OCI-LY1 (cell line): ENCODE data around the gene SPACA7.

Experiments
- H2AFZ ChIP-seq: fragments of 200-600 bp; sonication (generic), shearing (Covaris generic); 2 replicates; pipeline ENCODE4 v1.6.0; 2014; ENCODE audit warnings: antibody characterized with exemption, mild to moderate bottlenecking, low read length
- H3F3A ChIP-seq: fragments of 200-600 bp; sonication (generic), shearing (Covaris generic); 2 replicates; pipeline ENCODE4 v1.6.0; 2014; ENCODE audit warnings: mild to moderate bottlenecking, antibody characterized with exemption, low read length, moderate library complexity; ENCODE audit not compliant: insufficient read depth
- H3K27ac ChIP-seq: fragments of 200-600 bp; sonication (generic); 2 replicates; pipeline ENCODE4 v1.5.1; 2014; ENCODE audit warnings: low read length, mixed run types, mild to moderate bottlenecking, low read depth; ENCODE audit not compliant: poor library complexity, severe bottlenecking
- H3K27me3 ChIP-seq: fragments of 200-600 bp; sonication (generic); 2 replicates; pipeline ENCODE4 v1.6.0; 2014; ENCODE audit warnings: antibody characterized with exemption, mild to moderate bottlenecking, low read length, moderate library complexity; ENCODE audit not compliant: insufficient read depth
- H3K36me3 ChIP-seq: fragments of 200-600 bp; sonication (generic); 2 replicates; pipeline ENCODE4 v1.6.1; 2014; ENCODE audit warnings: mild to moderate bottlenecking, antibody characterized with exemption, low read length, moderate library complexity, mixed read lengths; ENCODE audit not compliant: insufficient read depth
- H3K4me1 ChIP-seq: fragments of 200-600 bp; sonication (generic); 2 replicates; pipeline ENCODE4 v1.5.1; 2014; ENCODE audit warnings: mild to moderate bottlenecking, low read length, moderate library complexity; ENCODE audit not compliant: insufficient read depth, severe bottlenecking
- H3K4me2 ChIP-seq: fragments of 200-600 bp; sonication (generic), shearing (Covaris generic); 2 replicates; pipeline ENCODE4 v1.6.1; 2014; ENCODE audit warnings: low read length
- H3K4me3 ChIP-seq: fragments of 200-600 bp; sonication (generic); 2 replicates; pipeline ENCODE4 v1.5.1; 2014; ENCODE audit warnings: low read length, low read depth, mild to moderate bottlenecking, mixed read lengths; ENCODE audit not compliant: poor library complexity, severe bottlenecking
- H3K79me2 ChIP-seq: fragments of 200-600 bp; shearing (Covaris generic); 2 replicates; pipeline ENCODE4 v1.6.1; 2016; ENCODE audit warnings: mixed run types, low read length, mixed read lengths; ENCODE audit not compliant: insufficient read depth
- H3K9ac ChIP-seq: fragments of 200-600 bp; sonication (generic), shearing (Covaris generic); 2 replicates; pipeline ENCODE4 v1.6.1; 2014; ENCODE audit warnings: mild to moderate bottlenecking, low read length, mixed read lengths
- H3K9me2 ChIP-seq: fragments of 200-600 bp; sonication (generic), shearing (Covaris generic); 2 replicates; pipeline ENCODE4 v1.6.1; 2014; ENCODE audit warnings: low read depth, mild to moderate bottlenecking, low read length, mixed read lengths
- H3K9me3 ChIP-seq: fragments of 200-600 bp; shearing (Covaris generic); 2 replicates; pipeline ENCODE4 v1.6.1; 2014; ENCODE audit warnings: low read length, mixed read lengths
- H4K20me1 ChIP-seq: fragments of 200-600 bp; sonication (generic), shearing (Covaris generic); 2 replicates; pipeline ENCODE4 v1.6.0; 2016; ENCODE audit warnings: mild to moderate bottlenecking, low read length; ENCODE audit not compliant: insufficient read depth
- EZH2 ChIP-seq: fragments of 200-600 bp; sonication (generic), shearing (Covaris generic); IDR thresholded peaks from 2 replicates; pipeline ENCODE4 v1.8.0; 2017; ENCODE audit warnings: borderline replicate concordance, mixed run types, mild to moderate bottlenecking, antibody characterized with exemption, low read length, moderate library complexity, mixed read lengths
- TF ChIP-seq, protein P1 (sequence below): fragments of 200-600 bp; sonication (generic), shearing (Covaris generic); IDR thresholded peaks from 2 replicates; pipeline ENCODE4 v1.5.1; 2017; ENCODE audit warnings: mild to moderate bottlenecking, antibody characterized with exemption, low read length, moderate library complexity, mixed read lengths

The SPACA7 gene

DNA sequence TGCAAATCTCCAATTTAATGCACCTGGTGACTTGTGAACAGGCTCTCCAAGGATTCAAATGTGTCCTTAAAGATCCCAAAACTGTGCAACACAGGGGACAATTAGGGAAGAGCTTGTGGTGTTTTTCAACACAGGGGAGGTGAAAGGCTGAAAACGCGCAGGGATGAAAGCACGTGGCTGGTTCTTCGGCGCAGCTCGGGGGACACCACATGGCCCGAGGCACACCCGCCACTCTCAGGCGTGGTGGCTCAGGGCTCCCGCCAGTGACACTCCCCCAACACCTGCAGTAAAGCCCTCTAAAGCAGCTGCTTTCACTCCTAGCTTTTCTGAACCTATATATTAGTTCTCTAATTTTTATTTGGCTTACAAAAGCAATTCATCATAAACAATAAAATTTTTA, 91.9 kb downstream of the SPACA7 start:
- Histone ChIP-seq H3K9me2 (no peaks in the 10 kb centered on the region), H3K9ac (no peak overlapping the region), H3K27ac (no peak overlapping the region), H3K27me3 (no peaks in the 10 kb centered on the region), H3F3A (no peaks in the 10 kb centered on the region), H3K4me1 (no peaks in the 10 kb centered on the region), H3K36me3 (no peaks in the 10 kb centered on the region), H3K79me2 (no peaks in the 10 kb centered on the region), H3K4me3 (no peak overlapping the region), H4K20me1 (no peaks in the 10 kb centered on the region), H3K4me2 (no peak overlapping the region), H3K9me3 (no peaks in the 10 kb centered on the region), H2AFZ (no peak overlapping the region)
- no peak for TF ChIP-seq EZH2

DNA sequence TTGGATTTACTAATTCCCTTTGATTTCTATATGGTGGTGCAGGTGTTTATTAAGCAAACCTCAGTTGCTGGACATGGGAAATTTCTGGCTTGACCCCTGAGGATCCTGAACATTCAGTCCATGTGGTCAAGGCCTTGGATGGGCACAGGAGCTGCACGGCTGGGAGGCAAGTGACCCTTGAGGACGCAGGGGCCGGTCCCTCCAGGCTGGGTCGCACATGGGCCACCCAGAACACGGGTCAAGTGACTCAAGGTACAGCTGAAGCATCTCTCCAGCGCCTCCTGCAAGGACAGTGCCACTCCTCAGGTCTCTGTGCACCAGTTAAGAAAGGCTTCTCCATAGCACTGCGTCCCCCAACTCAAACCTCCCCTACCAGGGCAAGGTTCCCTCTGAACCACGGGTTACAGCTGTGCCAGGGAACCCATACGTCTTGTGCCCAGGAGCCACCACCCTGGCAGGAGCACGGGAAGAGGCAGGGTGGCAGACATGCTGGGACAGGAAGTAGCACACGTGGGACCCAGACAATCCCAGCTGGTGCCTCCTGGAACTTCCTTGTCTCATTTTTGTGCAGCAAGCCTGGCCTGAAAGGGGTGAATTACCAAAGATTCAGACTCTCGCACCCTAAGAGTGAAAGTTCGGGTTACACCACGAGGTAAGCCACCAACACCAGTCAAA, 93.1 kb downstream of the SPACA7 start:
- Histone ChIP-seq H3K4me1 (no peaks in the 10 kb centered on the region), H3K79me2 (no peaks in the 10 kb centered on the region), H3K9me2 (no peaks in the 10 kb centered on the region), H4K20me1 (no peaks in the 10 kb centered on the region), H3K27ac (no peak overlapping the region), H3K9ac (no peak overlapping the region), H3K27me3 (no peaks in the 10 kb centered on the region), H3K36me3 (no peaks in the 10 kb centered on the region), H3K9me3 (no peaks in the 10 kb centered on the region), H2AFZ (no peak overlapping the region), H3K4me2 (no peak overlapping the region), H3F3A (no peaks in the 10 kb centered on the region), H3K4me3 (no peak overlapping the region)
- TF ChIP-seq EZH2 = no peak
- TF ChIP-seq, protein P1, sequence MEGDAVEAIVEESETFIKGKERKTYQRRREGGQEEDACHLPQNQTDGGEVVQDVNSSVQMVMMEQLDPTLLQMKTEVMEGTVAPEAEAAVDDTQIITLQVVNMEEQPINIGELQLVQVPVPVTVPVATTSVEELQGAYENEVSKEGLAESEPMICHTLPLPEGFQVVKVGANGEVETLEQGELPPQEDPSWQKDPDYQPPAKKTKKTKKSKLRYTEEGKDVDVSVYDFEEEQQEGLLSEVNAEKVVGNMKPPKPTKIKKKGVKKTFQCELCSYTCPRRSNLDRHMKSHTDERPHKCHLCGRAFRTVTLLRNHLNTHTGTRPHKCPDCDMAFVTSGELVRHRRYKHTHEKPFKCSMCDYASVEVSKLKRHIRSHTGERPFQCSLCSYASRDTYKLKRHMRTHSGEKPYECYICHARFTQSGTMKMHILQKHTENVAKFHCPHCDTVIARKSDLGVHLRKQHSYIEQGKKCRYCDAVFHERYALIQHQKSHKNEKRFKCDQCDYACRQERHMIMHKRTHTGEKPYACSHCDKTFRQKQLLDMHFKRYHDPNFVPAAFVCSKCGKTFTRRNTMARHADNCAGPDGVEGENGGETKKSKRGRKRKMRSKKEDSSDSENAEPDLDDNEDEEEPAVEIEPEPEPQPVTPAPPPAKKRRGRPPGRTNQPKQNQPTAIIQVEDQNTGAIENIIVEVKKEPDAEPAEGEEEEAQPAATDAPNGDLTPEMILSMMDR = no peak

DNA sequence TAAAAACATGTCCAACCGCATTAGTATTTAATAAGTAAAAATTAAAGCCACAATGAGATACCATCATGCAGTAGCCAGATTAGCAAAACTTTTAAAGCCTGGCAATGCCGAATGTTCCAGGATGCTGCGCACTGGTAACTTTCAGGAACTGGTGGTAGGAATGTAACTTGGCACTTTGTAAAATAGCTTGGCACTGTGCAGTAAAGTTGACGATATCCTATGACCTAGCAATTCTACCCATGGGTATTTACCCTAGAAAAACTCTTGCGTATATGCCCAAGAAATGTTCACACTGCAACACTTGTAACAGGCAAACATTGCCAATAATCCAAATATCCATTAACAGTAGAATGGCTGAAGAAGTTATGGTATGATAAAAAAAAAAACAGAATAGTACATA, 97.7 kb downstream of the SPACA7 start:
- H3K27me3 ChIP-seq = no peaks in the 10 kb centered on the region
- H4K20me1 ChIP-seq = no peaks in the 10 kb centered on the region
- no peaks in the 10 kb centered on the region for H3K4me1 ChIP-seq
- H3K4me2 ChIP-seq = no peak overlapping the region
- H3F3A ChIP-seq = no peaks in the 10 kb centered on the region
- no peak overlapping the region for H3K4me3 ChIP-seq
- no peak overlapping the region for H3K27ac ChIP-seq
- H3K79me2 ChIP-seq = no peaks in the 10 kb centered on the region
- no peak overlapping the region for H3K9ac ChIP-seq
- no peaks in the 10 kb centered on the region for H3K9me2 ChIP-seq
- H3K9me3 ChIP-seq = no peaks in the 10 kb centered on the region
- H2AFZ ChIP-seq = no peak overlapping the region
- no peaks in the 10 kb centered on the region for H3K36me3 ChIP-seq
- TF ChIP-seq, protein P1 = no peak
- no peak for TF ChIP-seq EZH2

DNA sequence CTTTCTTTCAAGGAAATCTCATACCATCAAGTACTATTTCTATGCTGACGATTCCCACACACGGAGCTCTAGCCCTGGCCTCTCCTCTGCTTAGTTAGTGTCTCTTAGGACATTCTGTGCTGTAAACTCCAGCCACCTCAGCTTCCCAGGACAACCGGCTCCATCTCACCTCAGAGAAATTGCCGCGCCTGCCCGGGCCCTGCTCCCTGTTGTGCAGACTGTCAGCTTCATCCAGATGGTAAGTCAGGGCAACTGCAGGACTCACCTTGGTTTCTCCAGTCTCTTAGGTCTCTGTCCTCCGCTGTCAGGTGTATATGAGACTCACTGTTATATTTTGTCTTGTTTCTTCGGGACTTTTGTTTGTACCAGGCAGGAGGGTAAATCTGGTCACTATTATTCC, 98.7 kb downstream of the SPACA7 start:
- no peak overlapping the region for H3K9ac ChIP-seq
- H3F3A ChIP-seq = no peaks in the 10 kb centered on the region
- H2AFZ ChIP-seq = no peak overlapping the region
- no peak overlapping the region for H3K4me2 ChIP-seq
- no peak overlapping the region for H3K27ac ChIP-seq
- TF ChIP-seq EZH2 = no peak
- TF ChIP-seq, protein P1 = no peak
- H3K27me3 ChIP-seq = no peaks in the 10 kb centered on the region
- H3K36me3 ChIP-seq = no peaks in the 10 kb centered on the region
- no peak overlapping the region for H3K4me3 ChIP-seq
- H3K4me1 ChIP-seq = no peaks in the 10 kb centered on the region
- no peaks in the 10 kb centered on the region for H4K20me1 ChIP-seq
- H3K9me2 ChIP-seq = no peaks in the 10 kb centered on the region
- no peaks in the 10 kb centered on the region for H3K9me3 ChIP-seq
- H3K79me2 ChIP-seq = no peaks in the 10 kb centered on the region
